Astrocyte (in vitro differentiated cells and primary cell): ENCODE measurements around the gene BACH2.

Experiments
- EZH2 ChIP-seq: IDR thresholded peaks from 2 replicates; pipeline ENCODE4 v1.6.1; 2012; ENCODE audit warnings: mild to moderate bottlenecking, low read length, inconsistent platforms; ENCODE audit not compliant: insufficient read depth
- TF ChIP-seq, protein P1 (sequence below): IDR thresholded peaks from 2 replicates; pipeline ENCODE4 v1.5.1; 2011; ENCODE audit warnings: low read depth, mild to moderate bottlenecking, inconsistent platforms, low read length, moderate library complexity; ENCODE audit not compliant: insufficient read depth

DNA sequence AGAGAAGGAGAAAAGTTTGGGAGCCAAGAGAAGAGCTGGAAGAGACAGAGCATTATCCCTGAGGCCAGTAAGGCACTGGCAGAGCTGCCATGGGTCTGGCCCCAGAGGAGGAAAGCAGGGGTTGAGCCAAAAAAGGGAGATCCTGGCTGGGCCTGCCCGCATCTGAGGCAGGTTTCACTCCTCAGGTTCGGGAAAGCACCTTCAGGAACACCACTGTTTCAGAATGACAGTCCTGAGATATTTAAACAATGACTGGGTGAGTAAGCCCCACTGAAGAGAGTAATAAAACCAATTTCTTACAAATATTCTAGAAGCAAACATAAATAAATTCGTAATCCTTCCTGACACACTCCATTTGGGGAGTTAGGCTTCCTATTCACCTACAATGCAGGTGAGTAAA is 152.2 kb downstream of the BACH2 start:
- TF ChIP-seq, protein P1, sequence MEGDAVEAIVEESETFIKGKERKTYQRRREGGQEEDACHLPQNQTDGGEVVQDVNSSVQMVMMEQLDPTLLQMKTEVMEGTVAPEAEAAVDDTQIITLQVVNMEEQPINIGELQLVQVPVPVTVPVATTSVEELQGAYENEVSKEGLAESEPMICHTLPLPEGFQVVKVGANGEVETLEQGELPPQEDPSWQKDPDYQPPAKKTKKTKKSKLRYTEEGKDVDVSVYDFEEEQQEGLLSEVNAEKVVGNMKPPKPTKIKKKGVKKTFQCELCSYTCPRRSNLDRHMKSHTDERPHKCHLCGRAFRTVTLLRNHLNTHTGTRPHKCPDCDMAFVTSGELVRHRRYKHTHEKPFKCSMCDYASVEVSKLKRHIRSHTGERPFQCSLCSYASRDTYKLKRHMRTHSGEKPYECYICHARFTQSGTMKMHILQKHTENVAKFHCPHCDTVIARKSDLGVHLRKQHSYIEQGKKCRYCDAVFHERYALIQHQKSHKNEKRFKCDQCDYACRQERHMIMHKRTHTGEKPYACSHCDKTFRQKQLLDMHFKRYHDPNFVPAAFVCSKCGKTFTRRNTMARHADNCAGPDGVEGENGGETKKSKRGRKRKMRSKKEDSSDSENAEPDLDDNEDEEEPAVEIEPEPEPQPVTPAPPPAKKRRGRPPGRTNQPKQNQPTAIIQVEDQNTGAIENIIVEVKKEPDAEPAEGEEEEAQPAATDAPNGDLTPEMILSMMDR: no peak
- no peak for TF ChIP-seq EZH2
